Ovary (tissue), 9 donors: ENCODE results near the gene CAB39L. TPM values are rescaled to one million over a fixed set of nuclear protein-coding genes. Genes with fewer than 3 reads are reported as not detected.

ENCODE experiments used
- DNase-seq, 5 donors: peaks; one replicate each; pipeline ENCODE4 v3.0.0-alpha.2; 2019 to 2020
- H3K27ac ChIP-seq, 2 donors: fragments of 200-600 bp; one replicate each; pipeline versions ENCODE4 v1.5.1 to v1.8.0; 2019 to 2022
- H3K27me3 ChIP-seq: fragments of 200-600 bp; one replicate; pipeline ENCODE4 v1.8.0; 2022
- H3K36me3 ChIP-seq: fragments of 200-600 bp; sonication (generic); one replicate; pipeline ENCODE4 v1.5.1; 2019
- H3K4me1 ChIP-seq: one replicate; pipeline ENCODE4 v1.8.1; 2013; ENCODE audit warnings: mild to moderate bottlenecking, moderate library complexity; ENCODE audit not compliant: insufficient read depth
- H3K4me3 ChIP-seq: fragments of 200-600 bp; sonication (generic); one replicate; pipeline ENCODE4 v1.5.1; 2017
- H3K9me3 ChIP-seq, 2 donors: fragments of 200-600 bp in 1 of 2; sonication (generic) in 1 of 2; one replicate each; pipeline versions ENCODE4 v1.5.1 to v1.8.1; 2013 to 2019; ENCODE audit warnings: mild to moderate bottlenecking in 1 of 2, moderate library complexity in 1 of 2
- CTCF ChIP-seq, 3 donors: fragments of 450-650 bp in 2 of 3; fragments of 200-600 bp in 1 of 3; IDR thresholded peaks; one replicate each; pipeline versions ENCODE4 v1.5.1 to v1.8.0; 2016 to 2022; ENCODE audit warnings: antibody characterized with exemption in 3 of 3, mild to moderate bottlenecking in 1 of 3
- EP300 ChIP-seq: sonication (generic); formaldehyde crosslinking; IDR thresholded peaks from one replicate; pipeline ENCODE4 v1.6.1; 2017; ENCODE audit warnings: antibody characterized with exemption
- POLR2A ChIP-seq: fragments of 450-650 bp; IDR thresholded peaks from one replicate; pipeline ENCODE4 v1.6.1; 2017; ENCODE audit warnings: antibody characterized with exemption, mild to moderate bottlenecking, moderate library complexity
- WGBS, 3 donors: extraction: QIAGEN DNeasy Blood & Tissue Kit in 1 of 3; methylation state at CpG; one replicate each; pipeline versions ENCODE4 v1.1.5 to v1.1.7; 2013 to 2017; 5-methylcytosine and 5-hydroxymethylcytosine counted together
- intact Hi-C, 4 donors: fragments of 100-400 bp; cut with DNase I; formaldehyde crosslinking; loops; one replicate each; pipeline versions ENCODE4 v1.11.0 to v1.15.1; 2022 to 2023
- polyA plus RNA-seq, 2 donors: library from polyadenylated mRNA; stranded (reverse); fragments of 200-250 nt in 1 of 2; fragments of 350-450 nt in 1 of 2; fragmentation: Illumina TruSeq in 1 of 2; extraction: RNeasy Lipid Tissue Mini Kit (QIAGEN cat#74804) in 1 of 2; gene quantifications; one replicate each; pipeline ENCODE4 v1.2.3, GENCODE V29; 2013 to 2014
- total RNA-seq, 7 donors: library from RNA; depleted of rRNA in 2 of 7; stranded (reverse); fragments of >200 nt in 2 of 7; fragmentation: NEBNext Ultra II Directional in 3 of 7; extraction: Animal tissue kit (Norgen Biotek cat#: 25700) in 3 of 7; gene quantifications; one replicate each; pipeline versions ENCODE4 v1.1.0 to v1.2.4, GENCODE V29; 2016 to 2023
- donor health status: DM: no; HTN: no; CAD: no; lungs with moderate emphysema.
- donor health status: DM: no; HTN: no; CAD: no.
- donor health status: Bipolar disorder and iron deficiency.
- donor health status: DM: yes; HTN: yes; CAD: no.
- donor health status: DM: no; HTN: no; CAD: no.
- donor health status: DM: yes; HTN: yes; CAD: no.

CAB39L gene
- total and polyA plus RNA-seq, 9 donors: 15.9 to 42.7 (median 24.7) TPM

GRCh38 chr13:49308097-49308875 lies 135.6 kb downstream of the CAB39L start:
- DNase-seq: peak; percentile 90 to 95 (median 94)
- peak; percentile 39 for TF ChIP-seq EP300
- TF ChIP-seq CTCF (IDR thresholded peaks at IDR 0.05): peak in 1 of 3 donors; percentile 26
- no peak for TF ChIP-seq POLR2A
- Histone ChIP-seq H3K4me1 (peaks cover 13% of the 10 kb centered on the region), H3K36me3 (no peaks in the 10 kb centered on the region), H3K27me3 (no peaks in the 10 kb centered on the region), H3K9me3 (no peaks in the 10 kb centered on the region), H3K4me3 (no peak overlapping the region), H3K27ac (peak overlapping the region; percentile 80 to 93)
- 3 to 13% (median 5%) methylated on average over 7 of the region's 7 CpGs for WGBS, 3 donors
- intact Hi-C loops: loop anchor here in 2 of 4 donors (10.0 kb wide), 2 partner anchors 277 to 297 kb away; partner anchors contain the start of gene RCBTB1 (in 1 of the 2)

GRCh38 chr13:49307365-49307764 lies 136.5 kb downstream of the CAB39L start:
- 43 to 61% (median 51%) methylated on average over 6 of the region's 6 CpGs for WGBS, 3 donors
- peaks cover 13% of the 10 kb centered on the region for H3K4me1 ChIP-seq
- peak in 3 of 5 donors; percentile 59 to 71 (median 69) for DNase-seq

GRCh38 chr13:49305792-49306425 lies 138.0 kb downstream of the CAB39L start:
- H3K27ac ChIP-seq: no peak overlapping the region
- no peaks in the 10 kb centered on the region for H3K27me3 ChIP-seq
- TF ChIP-seq CTCF (IDR thresholded peaks at IDR 0.05): no peak
- TF ChIP-seq EP300: no peak
- TF ChIP-seq POLR2A: no peak
- 82 to 88% (median 84%) methylated on average over 15 of the region's 15 CpGs for WGBS, 3 donors
- peaks cover 16% of the 10 kb centered on the region for H3K4me1 ChIP-seq
- no peak for DNase-seq
- intact Hi-C loops: loop anchor here in 2 of 4 donors (10.0 kb wide), 2 partner anchors 279 to 299 kb away; partner anchors contain the start of gene RCBTB1 (in 1 of the 2)
- H3K9me3 ChIP-seq: no peaks in the 10 kb centered on the region
- no peaks in the 10 kb centered on the region for H3K36me3 ChIP-seq
- H3K4me3 ChIP-seq: no peak overlapping the region

More at GRCh38 chr13:49307365-49307764, 136.5 kb downstream of the CAB39L start:
- no peaks in the 10 kb centered on the region for H3K27me3 ChIP-seq
- no peak overlapping the region for H3K4me3 ChIP-seq
- H3K27ac ChIP-seq: peak overlapping the region; percentile 80 to 93
- H3K36me3 ChIP-seq: no peaks in the 10 kb centered on the region
- intact Hi-C loops: loop anchor here in 2 of 4 donors (10.0 kb wide), 2 partner anchors 277 to 297 kb away; partner anchors contain the start of gene RCBTB1 (in 1 of the 2)
- no peak for TF ChIP-seq EP300
- TF ChIP-seq POLR2A: no peak
- no peak for TF ChIP-seq CTCF (IDR thresholded peaks at IDR 0.05)
- H3K9me3 ChIP-seq: no peaks in the 10 kb centered on the region
